ENCODE data around the gene CALY. TPM values are rescaled to one million over a fixed set of nuclear protein-coding genes. Genes with fewer than 3 reads are reported as not detected.

Gene CALY
- total RNA-seq, 1 experiment from 2014 or later, result 0.47 TPM

- intact Hi-C loops (cut with micrococcal nuclease), result no loop called here
- Histone ChIP-seq H3K79me2 (ENCODE audit: insufficient read depth, low read length) (no peaks in the 10 kb centered on the region), H3K9ac (ENCODE audit: low read length) (no peak overlapping the region), H3K36me3 (ENCODE audit: control insufficient read depth in 1 of 2, insufficient read depth in 2 of 2, low read length in 2 of 2) (no peaks in the 10 kb centered on the region; a peak in 2 of 4 replicates), H3K27ac (ENCODE audit: low read depth, low read length) (no peak overlapping the region), H3K9me3 (ENCODE audit: control insufficient read depth in 1 of 2, insufficient read depth in 1 of 2, low read depth in 1 of 2, low read length in 2 of 2) (no peaks in the 10 kb centered on the region), H3K4me2 (ENCODE audit: low read length) (no peak overlapping the region), H3K27me3 (ENCODE audit: insufficient read depth, low read length) (no peaks in the 10 kb centered on the region), H3K9me2 (ENCODE audit: insufficient read depth) (no peaks in the 10 kb centered on the region), H2AFZ (ENCODE audit: low read depth, low read length, poor library complexity, severe bottlenecking) (no peak overlapping the region), H3K4me3 (replicated peaks in 1 of 2; ENCODE audit: low read depth in 1 of 2, low read length in 2 of 2) (no peak overlapping the region), H4K20me1 (ENCODE audit: insufficient read depth) (no peaks in the 10 kb centered on the region), H3K4me1 (ENCODE audit: control insufficient read depth in 1 of 2, insufficient read depth in 2 of 2, low read length in 2 of 2) (no peaks in the 10 kb centered on the region)
- ChIA-PET POLR2A (no interaction called here), CTCF (no interaction called here), RAD21 (ENCODE audit: low non-redundant PET in 1 of 2, low total read pairs in 2 of 2, uncharacterized antibody in 2 of 2, unreplicated experiment in 2 of 2) (no interaction called here)
- DNase-seq (ENCODE audit: low read depth, low spot score), result no peak
- no peak for ATAC-seq
- no TSS peak for BruUV-seq (replicated peaks)
- no peak for TF ChIP-seq ELF1 (IDR thresholded peaks at IDR 0.05; ENCODE audit: borderline replicate concordance, low read depth)
- no peak for TF ChIP-seq SRF (IDR thresholded peaks at IDR 0.05; ENCODE audit: low read depth)
- TF ChIP-seq JUND (IDR thresholded peaks at IDR 0.05), result no peak
- no peak for TF ChIP-seq POLR2AphosphoS5 (IDR thresholded peaks at IDR 0.05; ENCODE audit: low read depth, low read length)
- TF ChIP-seq REST (IDR thresholded peaks at IDR 0.05; ENCODE audit: low read depth), result no peak
- TF ChIP-seq CTCF (IDR thresholded peaks at IDR 0.05 in 2 of 3, conservative IDR thresholded peaks at IDR 0.05 in 1 of 3; ENCODE audit: borderline replicate concordance in 1 of 3, insufficient read depth in 1 of 3, low read depth in 2 of 3, low read length in 2 of 3), result no peak
- no peak for TF ChIP-seq FOSL1 (IDR thresholded peaks at IDR 0.05; ENCODE audit: low read depth)
- TF ChIP-seq ZBTB33 (IDR thresholded peaks at IDR 0.05; ENCODE audit: extremely low read depth, insufficient replicate concordance, low read length), result no peak
- no peak for TF ChIP-seq ATF3 (IDR thresholded peaks at IDR 0.05)
- TF ChIP-seq EZH2phosphoT487 (IDR thresholded peaks at IDR 0.05; ENCODE audit: borderline replicate concordance), result no peak
- no peak for TF ChIP-seq MAX (IDR thresholded peaks at IDR 0.05)
- TF ChIP-seq CBX3 (IDR thresholded peaks at IDR 0.05; ENCODE audit: low read depth), result no peak
- no peak for TF ChIP-seq EZH2 (IDR thresholded peaks at IDR 0.05)
- no peak for TF ChIP-seq RAD21 (IDR thresholded peaks at IDR 0.05; ENCODE audit: low read depth)
- TF ChIP-seq SIN3A (IDR thresholded peaks at IDR 0.05; ENCODE audit: low read depth), result no peak
Observed at GRCh38 chr10:133362846-133363245, 26.1 kb upstream of the CALY start.

Measured in HCT116 (cell line).